ENCODE measurements around the gene GNG12. TPM values are rescaled to one million over a fixed set of nuclear protein-coding genes. Genes with fewer than 3 reads are reported as not detected.

Gene GNG12
- total RNA-seq, 1 experiment from 2014 or later, result 66.1 TPM

DNA sequence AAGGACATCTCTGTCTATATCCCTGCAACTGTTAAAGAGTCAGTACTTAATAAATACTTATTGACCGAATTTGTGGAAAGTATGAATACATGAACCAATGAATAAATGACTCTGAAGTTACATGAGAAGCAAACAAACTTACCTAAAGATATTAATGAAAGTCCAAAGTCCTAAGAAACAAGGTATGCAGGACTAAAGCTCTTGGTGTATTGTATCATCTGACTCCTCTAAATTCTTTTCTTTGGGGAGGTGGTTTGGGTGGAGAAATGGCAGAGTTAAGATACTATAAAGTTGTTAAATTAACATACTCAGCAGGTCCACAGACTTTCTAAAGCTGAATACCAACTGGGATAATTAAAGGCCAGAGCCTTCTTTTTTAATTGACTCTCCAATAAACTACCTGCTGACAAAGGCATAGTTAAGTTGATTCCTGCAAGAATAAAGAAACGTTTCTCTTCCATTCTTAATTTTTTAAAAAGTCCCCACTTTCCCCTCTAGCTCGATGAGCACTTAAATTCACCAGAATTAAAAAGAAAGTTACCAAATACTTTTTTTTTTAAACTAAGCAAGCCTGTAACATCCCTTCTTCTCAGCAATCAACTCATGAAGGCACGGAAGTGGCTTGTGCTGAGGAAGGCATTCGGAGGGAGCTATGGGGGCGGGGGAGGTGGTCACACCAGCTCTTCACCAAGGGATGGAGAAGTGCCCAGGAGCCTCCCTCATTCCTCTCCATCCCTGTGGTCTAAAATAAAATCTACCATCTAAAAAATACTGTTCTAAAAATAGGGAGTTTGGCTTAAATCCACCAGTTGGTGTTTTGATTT, 87.2 kb downstream of the GNG12 start:
- ATAC-seq, result no peak
- Histone ChIP-seq H3K27me3 (ENCODE audit: low read length) (no peaks in the 10 kb centered on the region), H3K36me3 (ENCODE audit: low read depth, low read length) (no peaks in the 10 kb centered on the region), H3K79me2 (ENCODE audit: low read length) (peaks cover 13% of the 10 kb centered on the region), H3K4me1 (ENCODE audit: insufficient read depth, low read length) (peaks cover 34% of the 10 kb centered on the region), H3F3A (ENCODE audit: low read length, unreplicated experiment) (no peaks in the 10 kb centered on the region), H3K27ac (ENCODE audit: low read length) (no peak overlapping the region), H3K9me3 (ENCODE audit: low read length) (no peaks in the 10 kb centered on the region), H3K4me2 (ENCODE audit: low read length) (no peak overlapping the region), H4K20me1 (ENCODE audit: low read length) (no peaks in the 10 kb centered on the region), H3K9me2 (replicated peaks; ENCODE audit: low read length) (no peaks in the 10 kb centered on the region), H3K4me3 (ENCODE audit: low read length) (no peak overlapping the region), H3K9ac (ENCODE audit: low read length) (no peak overlapping the region), H2AFZ (ENCODE audit: low read length) (no peak overlapping the region)
- ChIA-PET POLR2A (ENCODE audit: unreplicated experiment) (no interaction called here), CTCF (no interaction called here)
- TF ChIP-seq EZH2phosphoT487 (IDR thresholded peaks at IDR 0.05; ENCODE audit: borderline replicate concordance, low read length) (no peak), EZH2 (IDR thresholded peaks at IDR 0.05; ENCODE audit: low read length, unreplicated experiment) (no peak)
- TF ChIP-seq, protein P1, sequence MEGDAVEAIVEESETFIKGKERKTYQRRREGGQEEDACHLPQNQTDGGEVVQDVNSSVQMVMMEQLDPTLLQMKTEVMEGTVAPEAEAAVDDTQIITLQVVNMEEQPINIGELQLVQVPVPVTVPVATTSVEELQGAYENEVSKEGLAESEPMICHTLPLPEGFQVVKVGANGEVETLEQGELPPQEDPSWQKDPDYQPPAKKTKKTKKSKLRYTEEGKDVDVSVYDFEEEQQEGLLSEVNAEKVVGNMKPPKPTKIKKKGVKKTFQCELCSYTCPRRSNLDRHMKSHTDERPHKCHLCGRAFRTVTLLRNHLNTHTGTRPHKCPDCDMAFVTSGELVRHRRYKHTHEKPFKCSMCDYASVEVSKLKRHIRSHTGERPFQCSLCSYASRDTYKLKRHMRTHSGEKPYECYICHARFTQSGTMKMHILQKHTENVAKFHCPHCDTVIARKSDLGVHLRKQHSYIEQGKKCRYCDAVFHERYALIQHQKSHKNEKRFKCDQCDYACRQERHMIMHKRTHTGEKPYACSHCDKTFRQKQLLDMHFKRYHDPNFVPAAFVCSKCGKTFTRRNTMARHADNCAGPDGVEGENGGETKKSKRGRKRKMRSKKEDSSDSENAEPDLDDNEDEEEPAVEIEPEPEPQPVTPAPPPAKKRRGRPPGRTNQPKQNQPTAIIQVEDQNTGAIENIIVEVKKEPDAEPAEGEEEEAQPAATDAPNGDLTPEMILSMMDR (conservative IDR thresholded peaks at IDR 0.05; ENCODE audit: low read depth, low read length), result no peak
- BruUV-seq (replicated peaks), result no TSS peak
- intact Hi-C loops (cut with micrococcal nuclease), result no loop called here
- no peak for DNase-seq

DNA sequence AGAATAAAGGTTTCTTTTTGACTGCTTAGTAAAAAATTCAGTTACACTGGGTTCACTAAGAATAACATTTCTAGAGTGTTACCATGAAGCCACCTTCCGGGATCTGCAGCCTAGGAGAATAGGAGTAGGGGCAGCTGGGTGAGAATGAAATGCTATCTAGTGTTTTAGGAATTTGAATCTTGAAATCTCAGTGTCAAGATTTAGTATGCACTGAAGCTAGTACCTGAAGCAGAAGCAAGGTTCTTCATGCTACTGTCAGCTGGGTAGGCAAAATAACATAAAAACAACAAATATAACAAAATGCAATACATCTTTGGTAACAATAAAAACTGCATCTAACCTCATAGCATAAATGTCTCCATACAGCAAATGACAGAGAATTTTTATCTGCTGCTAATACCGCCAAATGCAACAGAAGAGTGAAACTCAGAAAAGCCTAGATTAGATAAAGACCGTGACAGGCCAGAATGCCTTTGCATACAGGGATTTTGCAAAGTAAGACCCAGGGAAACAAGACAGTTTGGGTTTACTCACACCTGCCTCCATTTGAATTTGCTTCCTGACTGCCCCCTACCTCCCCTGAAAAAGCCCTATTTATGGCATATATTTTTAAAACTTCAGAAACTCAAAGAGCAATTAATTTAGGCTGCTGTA, 90.1 kb downstream of the GNG12 start:
- CTCF ChIA-PET, result no interaction called here
- no peak overlapping the region for H3K4me2 ChIP-seq (ENCODE audit: low read length)
- intact Hi-C loops (cut with micrococcal nuclease), result no loop called here
- peaks cover 5% of the 10 kb centered on the region; the same call in 1 of the 2 replicates for H3K79me2 ChIP-seq (ENCODE audit: low read length)
- no peaks in the 10 kb centered on the region for H3K27me3 ChIP-seq (ENCODE audit: low read length)
- H3F3A ChIP-seq (ENCODE audit: low read length, unreplicated experiment), result no peaks in the 10 kb centered on the region
- DNase-seq (no peak), ATAC-seq (no peak)
- H3K4me3 ChIP-seq (ENCODE audit: low read length), result no peak overlapping the region
- no peaks in the 10 kb centered on the region for H4K20me1 ChIP-seq (ENCODE audit: low read length)
- POLR2A ChIA-PET (ENCODE audit: unreplicated experiment), result interaction anchor here (0.7 kb wide), 1 partner anchor 680 kb away, joined by 3 read pairs; no protein-coding TSS in a partner anchor
- no peak overlapping the region for H3K27ac ChIP-seq (ENCODE audit: low read length)
- no peak overlapping the region for H3K9ac ChIP-seq (ENCODE audit: low read length)
- H2AFZ ChIP-seq (ENCODE audit: low read length), result no peak overlapping the region
- H3K4me1 ChIP-seq (ENCODE audit: insufficient read depth, low read length), result peaks cover 5% of the 10 kb centered on the region
- no TSS peak for BruUV-seq (replicated peaks)
- TF ChIP-seq, protein P1 (conservative IDR thresholded peaks at IDR 0.05; ENCODE audit: low read depth, low read length), result no peak
- TF ChIP-seq EZH2 (IDR thresholded peaks at IDR 0.05; ENCODE audit: low read length, unreplicated experiment) (no peak), EZH2phosphoT487 (IDR thresholded peaks at IDR 0.05; ENCODE audit: borderline replicate concordance, low read length) (no peak)
- no peaks in the 10 kb centered on the region for H3K9me2 ChIP-seq (replicated peaks; ENCODE audit: low read length)
- H3K9me3 ChIP-seq (ENCODE audit: low read length), result no peaks in the 10 kb centered on the region
- H3K36me3 ChIP-seq (ENCODE audit: low read depth, low read length), result no peaks in the 10 kb centered on the region

GRCh38 chr1:67741736-67742135, 91.5 kb downstream of the GNG12 start:
- TF ChIP-seq, protein P1 (conservative IDR thresholded peaks at IDR 0.05; ENCODE audit: low read depth, low read length), result no peak
- TF ChIP-seq EZH2 (IDR thresholded peaks at IDR 0.05; ENCODE audit: low read length, unreplicated experiment), result no peak
- no peak for TF ChIP-seq EZH2phosphoT487 (IDR thresholded peaks at IDR 0.05; ENCODE audit: borderline replicate concordance, low read length)
- BruUV-seq (replicated peaks), result no TSS peak
- Histone ChIP-seq H3K27ac (ENCODE audit: low read length) (no peak overlapping the region), H3K79me2 (ENCODE audit: low read length) (no peaks in the 10 kb centered on the region), H3K4me1 (ENCODE audit: insufficient read depth, low read length) (peaks cover 2% of the 10 kb centered on the region; the same call in 1 of the 2 replicates), H3K4me2 (ENCODE audit: low read length) (no peak overlapping the region), H3K9ac (ENCODE audit: low read length) (no peak overlapping the region), H3F3A (ENCODE audit: low read length, unreplicated experiment) (no peaks in the 10 kb centered on the region), H3K9me3 (ENCODE audit: low read length) (no peaks in the 10 kb centered on the region), H3K9me2 (replicated peaks; ENCODE audit: low read length) (no peaks in the 10 kb centered on the region), H3K27me3 (ENCODE audit: low read length) (no peaks in the 10 kb centered on the region), H2AFZ (ENCODE audit: low read length) (no peak overlapping the region), H3K4me3 (ENCODE audit: low read length) (no peak overlapping the region), H3K36me3 (ENCODE audit: low read depth, low read length) (no peaks in the 10 kb centered on the region), H4K20me1 (ENCODE audit: low read length) (no peaks in the 10 kb centered on the region)
- intact Hi-C loops (cut with micrococcal nuclease), result no loop called here
- CTCF ChIA-PET, result no interaction called here
- POLR2A ChIA-PET (ENCODE audit: unreplicated experiment), result no interaction called here
- DNase-seq (no peak), ATAC-seq (no peak)
